Body of pancreas (tissue), 4 donors: ENCODE data around the gene RAPGEF3. TPM values are rescaled to one million over a fixed set of nuclear protein-coding genes. Genes with fewer than 3 reads are reported as not detected.

Source experiments
- ATAC-seq: fragments of 150-250 bp; one replicate; pipeline ENCODE4 v1.9.1; 2016
- DNase-seq, 4 donors: peaks; one replicate each; pipeline ENCODE4 v3.0.0-alpha.2; 2019
- H3K27ac ChIP-seq, 4 donors: fragments of 200-600 bp; sonication (generic); 1 replicate in 3 of 4; 2 replicates in 1 of 4; pipeline versions ENCODE4 v1.5.1 to v1.6.1; 2016 to 2019; ENCODE audit warnings: mild to moderate bottlenecking in 1 of 4, mixed read lengths in 1 of 4, moderate library complexity in 1 of 4
- H3K27me3 ChIP-seq, 2 donors: fragments of 200-600 bp; sonication (generic); one replicate each; pipeline ENCODE4 v1.6.0; 2016; ENCODE audit warnings: mild to moderate bottlenecking in 1 of 2
- H3K36me3 ChIP-seq, 2 donors: fragments of 200-600 bp; sonication (generic); replicated peaks in 1 of 2; 2 replicates each; pipeline ENCODE4 v1.5.1; 2016; ENCODE audit warnings: low read depth in 2 of 2; ENCODE audit not compliant: insufficient read depth in 1 of 2
- H3K4me1 ChIP-seq: fragments of 200-600 bp; sonication (generic); one replicate; pipeline ENCODE4 v1.6.0; 2016
- H3K4me3 ChIP-seq, 2 donors: fragments of 200-600 bp; sonication (generic); 1 replicate in 1 of 2; 2 replicates in 1 of 2; pipeline ENCODE4 v1.5.1; 2016 to 2019
- H3K9me3 ChIP-seq, 3 donors: fragments of 200-600 bp; sonication (generic); 1 replicate in 2 of 3; 2 replicates in 1 of 3; pipeline ENCODE4 v1.5.1; 2016
- CTCF ChIP-seq, 7 experiments: fragments of 450-650 bp in 4 of 7; fragments of 200-600 bp in 3 of 7; sonication (generic) in 3 of 7; IDR thresholded peaks; one replicate each; pipeline ENCODE4 v1.5.1; 2016 to 2019; ENCODE audit warnings: antibody characterized with exemption in 7 of 7
- POLR2A ChIP-seq, 3 donors: fragments of 450-650 bp; IDR thresholded peaks; one replicate each; pipeline ENCODE4 v1.6.1; 2016; ENCODE audit warnings: antibody characterized with exemption in 3 of 3, mild to moderate bottlenecking in 2 of 3
- WGBS, 2 donors: methylation state at CpG; one replicate each; pipeline ENCODE4 v1.1.5; 2017; 5-methylcytosine and 5-hydroxymethylcytosine counted together
- intact Hi-C: fragments of 100-400 bp; cut with DNase I; formaldehyde crosslinking; loops from one replicate; pipeline ENCODE4 v1.15.1; 2023
- total RNA-seq, 2 donors: library from RNA; depleted of rRNA; stranded (reverse); fragments of >200 nt; gene quantifications; one replicate each; pipeline ENCODE4 v1.1.0, GENCODE V29; 2016

Gene RAPGEF3
- total RNA-seq, 2 donors from 2014 or later: 11.9 to 23.4 TPM

DNA sequence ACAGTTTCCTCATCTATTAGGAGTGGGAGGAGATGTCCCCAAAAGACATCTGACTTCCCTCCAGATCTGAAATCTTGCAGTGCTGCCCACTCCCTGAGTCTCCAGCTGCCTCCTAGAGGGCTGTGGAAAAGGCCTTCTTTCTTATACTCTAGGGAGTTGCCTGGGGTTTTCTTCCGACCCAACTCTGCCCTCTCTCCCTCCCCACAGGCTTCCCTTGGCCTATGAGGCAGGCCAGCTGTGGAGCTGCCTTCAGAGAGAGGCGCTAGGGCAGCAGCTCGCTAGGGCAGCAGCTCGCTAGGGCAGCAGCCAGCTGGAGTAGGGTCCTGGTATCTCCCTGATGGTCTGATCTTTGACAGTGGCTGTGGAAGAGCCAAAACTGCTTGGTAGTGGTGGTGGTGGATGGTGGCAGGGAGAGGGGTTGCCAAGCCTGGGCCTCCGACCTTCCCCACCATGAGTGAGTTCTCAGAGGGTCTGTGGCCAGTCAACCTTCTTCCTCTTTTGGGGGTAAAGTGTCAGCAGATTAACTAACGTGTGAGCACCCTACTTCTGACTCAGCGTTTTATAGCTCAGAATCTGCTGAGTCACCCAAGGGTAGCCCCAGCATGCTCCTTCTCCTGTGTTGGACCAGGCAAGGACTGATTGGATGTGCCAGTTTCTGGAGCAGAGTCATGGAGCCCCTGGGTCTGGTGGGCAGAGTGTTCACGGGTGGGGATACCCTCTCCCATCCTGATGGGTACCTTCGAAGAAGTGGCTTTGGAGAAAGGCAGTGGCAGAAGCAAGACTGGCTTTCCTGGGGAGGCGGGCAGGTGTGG is 16.6 kb upstream of the RAPGEF3 start:
- peaks cover 45% of the 10 kb centered on the region for H3K4me1 ChIP-seq
- TF ChIP-seq POLR2A (IDR thresholded peaks at IDR 0.05) (no peak), CTCF (IDR thresholded peaks at IDR 0.05) (no peak)
- ATAC-seq (no peak), DNase-seq (no peak)
- no peak overlapping the region for H3K4me3 ChIP-seq
- intact Hi-C loops: no loop called here
- no peaks in the 10 kb centered on the region for H3K9me3 ChIP-seq
- H3K36me3 ChIP-seq: no peaks in the 10 kb centered on the region
- 72 to 80% methylated on average over 9 to 10 of the region's 10 CpGs for WGBS, 2 donors
- no peaks in the 10 kb centered on the region for H3K27me3 ChIP-seq
- H3K27ac ChIP-seq: no peak overlapping the region

- WGBS, 2 donors: 93 to 97% methylated on average over 7 of the region's 7 CpGs
- H3K9me3 ChIP-seq: no peaks in the 10 kb centered on the region
- ATAC-seq: no peak
- intact Hi-C loops: no loop called here
- TF ChIP-seq POLR2A (IDR thresholded peaks at IDR 0.05) (no peak), CTCF (IDR thresholded peaks at IDR 0.05) (no peak)
- H3K27me3 ChIP-seq: no peaks in the 10 kb centered on the region
- H3K27ac ChIP-seq: no peak overlapping the region
- no peak overlapping the region for H3K4me3 ChIP-seq
- peaks cover 45% of the 10 kb centered on the region for H3K4me1 ChIP-seq
- H3K36me3 ChIP-seq: no peaks in the 10 kb centered on the region
- DNase-seq: no peak
Observed at GRCh38 chr12:47774663-47775062, 16.0 kb upstream of the RAPGEF3 start.

- intact Hi-C loops: no loop called here
- H3K4me3 ChIP-seq: peak overlapping the region; percentile 70 to 91
- WGBS, 2 donors: 39 to 40% methylated on average over 14 of the region's 14 CpGs
- no peaks in the 10 kb centered on the region for H3K36me3 ChIP-seq
- TF ChIP-seq CTCF (IDR thresholded peaks at IDR 0.05) (peak in 1 of 7 experiments; percentile 1), POLR2A (IDR thresholded peaks at IDR 0.05) (no peak)
- H3K27me3 ChIP-seq: no peaks in the 10 kb centered on the region
- H3K9me3 ChIP-seq: no peaks in the 10 kb centered on the region
- H3K4me1 ChIP-seq: peaks cover 45% of the 10 kb centered on the region
- H3K27ac ChIP-seq: peak overlapping the region; percentile 61 to 92 (median 89)
- ATAC-seq: no peak
- no peak for DNase-seq
Observed at GRCh38 chr12:47773858-47774580, 15.3 kb upstream of the RAPGEF3 start.

GRCh38 chr12:47773062-47773857 is 14.6 kb upstream of the RAPGEF3 start, which contains the start of gene SLC48A1:
SLC48A1 (plus strand) TSS chr12:47773238; CDS start chr12:47773305, 67 bp downstream.
- H3K27ac ChIP-seq: peak within 1 kb of the TSS; percentile 61 to 92 (median 89)
- peaks cover 45% of the 10 kb centered on the region for H3K4me1 ChIP-seq
- no peaks in the 10 kb centered on the region for H3K9me3 ChIP-seq
- intact Hi-C loops: no loop called here
- ATAC-seq: peak; percentile 95
- DNase-seq: peak; percentile 81 to 85 (median 82)
- peak within 1 kb of the TSS; percentile 70 to 91 for H3K4me3 ChIP-seq
- no peaks in the 10 kb centered on the region for H3K27me3 ChIP-seq
- TF ChIP-seq POLR2A (IDR thresholded peaks at IDR 0.05) (peak; percentile 67 to 82 (median 70)), CTCF (IDR thresholded peaks at IDR 0.05) (peak in 6 of 7 experiments; percentile 21 to 77 (median 56))
- no peaks in the 10 kb centered on the region for H3K36me3 ChIP-seq
- WGBS, 2 donors: 0 to 2% methylated on average over 13 to 102 of the region's 106 CpGs
